ENCODE results near the gene CD58. TPM values are rescaled to one million over a fixed set of nuclear protein-coding genes. Genes with fewer than 3 reads are reported as not detected.

The CD58 gene
- total RNA-seq, 1 experiment from 2014 or later: 5.3 TPM

GRCh38 chr1:116508984-116509980, 61.5 kb downstream of the CD58 start:
- no peak overlapping the region for H3K4me3 Mint-ChIP-seq
- peaks cover 6% of the 10 kb centered on the region for H3K27me3 Mint-ChIP-seq (ENCODE audit: low read depth)
- ATAC-seq (no peak), DNase-seq (ENCODE audit: low spot score) (no peak)
- H3K9me3 Mint-ChIP-seq: peaks cover 16% of the 10 kb centered on the region
- H3K27ac Mint-ChIP-seq: no peak overlapping the region
- POLR2A ChIA-PET: no interaction called here
- H3K36me3 Mint-ChIP-seq: peaks cover 14% of the 10 kb centered on the region
- CTCF ChIA-PET: no interaction called here
- TF ChIP-seq, protein P1, sequence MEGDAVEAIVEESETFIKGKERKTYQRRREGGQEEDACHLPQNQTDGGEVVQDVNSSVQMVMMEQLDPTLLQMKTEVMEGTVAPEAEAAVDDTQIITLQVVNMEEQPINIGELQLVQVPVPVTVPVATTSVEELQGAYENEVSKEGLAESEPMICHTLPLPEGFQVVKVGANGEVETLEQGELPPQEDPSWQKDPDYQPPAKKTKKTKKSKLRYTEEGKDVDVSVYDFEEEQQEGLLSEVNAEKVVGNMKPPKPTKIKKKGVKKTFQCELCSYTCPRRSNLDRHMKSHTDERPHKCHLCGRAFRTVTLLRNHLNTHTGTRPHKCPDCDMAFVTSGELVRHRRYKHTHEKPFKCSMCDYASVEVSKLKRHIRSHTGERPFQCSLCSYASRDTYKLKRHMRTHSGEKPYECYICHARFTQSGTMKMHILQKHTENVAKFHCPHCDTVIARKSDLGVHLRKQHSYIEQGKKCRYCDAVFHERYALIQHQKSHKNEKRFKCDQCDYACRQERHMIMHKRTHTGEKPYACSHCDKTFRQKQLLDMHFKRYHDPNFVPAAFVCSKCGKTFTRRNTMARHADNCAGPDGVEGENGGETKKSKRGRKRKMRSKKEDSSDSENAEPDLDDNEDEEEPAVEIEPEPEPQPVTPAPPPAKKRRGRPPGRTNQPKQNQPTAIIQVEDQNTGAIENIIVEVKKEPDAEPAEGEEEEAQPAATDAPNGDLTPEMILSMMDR (IDR thresholded peaks at IDR 0.05): no peak
- TF ChIP-seq FOXP1 (CRISPR knock-in tag; IDR thresholded peaks at IDR 0.05; ENCODE audit: borderline replicate concordance): no peak
- no peak for TF ChIP-seq RORB (CRISPR knock-in tag; IDR thresholded peaks at IDR 0.05)
- no peak for TF ChIP-seq NFE2L1 (CRISPR knock-in tag; IDR thresholded peaks at IDR 0.05)
- no peak for TF ChIP-seq ZNF317 (CRISPR knock-in tag; IDR thresholded peaks at IDR 0.05; ENCODE audit: borderline replicate concordance, low read depth)
- no peak for TF ChIP-seq ZNF416 (CRISPR knock-in tag; IDR thresholded peaks at IDR 0.05)
- no peak for TF ChIP-seq JAZF1 (CRISPR knock-in tag; IDR thresholded peaks at IDR 0.05)
- no peaks in the 10 kb centered on the region; the same call in 1 of the 2 replicates for H3K4me1 Mint-ChIP-seq

DNA sequence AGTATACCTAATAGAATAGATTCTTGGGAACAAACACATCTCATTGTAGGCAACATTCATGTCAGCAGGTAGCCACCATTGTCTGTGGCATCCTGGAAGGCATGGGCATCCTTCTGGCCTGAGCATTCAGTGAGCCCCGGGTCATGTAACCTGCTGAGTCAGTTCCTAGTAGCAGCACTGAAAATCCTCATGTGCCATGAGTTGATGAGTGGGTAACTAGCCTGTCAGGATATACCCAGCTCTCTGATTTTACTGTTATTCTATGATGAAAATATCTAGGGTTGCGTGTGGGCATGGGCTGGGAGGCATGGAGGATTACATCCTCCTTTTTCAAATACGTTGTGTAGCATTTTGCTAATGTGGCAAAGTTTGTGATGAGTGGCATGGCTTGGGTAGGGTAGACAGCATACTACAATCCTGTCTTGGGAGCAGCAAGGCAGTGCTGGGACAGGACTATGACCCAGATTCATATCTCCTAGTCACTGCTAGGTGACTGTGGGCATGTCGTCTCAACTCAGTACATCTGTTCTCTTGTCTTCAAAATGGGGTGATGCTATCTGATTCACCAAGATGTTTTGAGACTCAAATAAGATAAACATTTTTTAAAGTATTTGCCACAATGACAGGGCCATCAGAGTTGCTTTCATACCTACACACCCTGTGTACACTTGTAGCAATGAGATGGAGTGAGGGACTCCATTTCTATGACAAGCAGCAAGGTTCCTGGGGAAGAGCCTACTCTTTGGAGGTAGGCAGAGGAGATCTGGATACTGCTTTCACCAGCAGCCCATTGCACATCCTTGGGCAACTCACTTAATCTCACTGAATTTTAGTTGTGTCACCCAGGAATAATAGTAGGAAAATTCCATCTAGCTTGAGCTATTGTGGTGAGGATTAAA, 62.5 kb downstream of the CD58 start:
- ChIA-PET CTCF (interaction anchor here (1.1 kb wide), 1 partner anchor 9 kb away, joined by 4 read pairs; no protein-coding TSS in a partner anchor), POLR2A (no interaction called here)
- Mint-ChIP-seq H3K9me3 (peaks cover 16% of the 10 kb centered on the region), H3K27me3 (ENCODE audit: low read depth) (peaks cover 6% of the 10 kb centered on the region), H3K4me1 (no peaks in the 10 kb centered on the region; the same call in 1 of the 2 replicates), H3K27ac (no peak overlapping the region), H3K4me3 (no peak overlapping the region), H3K36me3 (peaks cover 14% of the 10 kb centered on the region)
- TF ChIP-seq ESRRA (CRISPR knock-in tag; IDR thresholded peaks at IDR 0.05; ENCODE audit: borderline replicate concordance) (no peak), ZBTB21 (CRISPR knock-in tag; IDR thresholded peaks at IDR 0.05; ENCODE audit: borderline replicate concordance) (no peak), ZNF263 (CRISPR knock-in tag; IDR thresholded peaks at IDR 0.05; ENCODE audit: low read depth) (no peak), ETV6 (CRISPR knock-in tag; IDR thresholded peaks at IDR 0.05) (no peak), KAT7 (CRISPR knock-in tag; IDR thresholded peaks at IDR 0.05; ENCODE audit: borderline replicate concordance) (no peak), NR1H2 (CRISPR knock-in tag; IDR thresholded peaks at IDR 0.05) (no peak), ZNF396 (CRISPR knock-in tag; IDR thresholded peaks at IDR 0.05; ENCODE audit: borderline replicate concordance) (no peak), ATF1 (CRISPR knock-in tag; IDR thresholded peaks at IDR 0.05) (no peak), ATF3 (CRISPR knock-in tag; conservative IDR thresholded peaks at IDR 0.05) (no peak), TEAD4 (CRISPR knock-in tag; IDR thresholded peaks at IDR 0.05) (no peak), SMAD3 (CRISPR knock-in tag; IDR thresholded peaks at IDR 0.05; ENCODE audit: borderline replicate concordance) (no peak)
- TF ChIP-seq, protein P2, sequence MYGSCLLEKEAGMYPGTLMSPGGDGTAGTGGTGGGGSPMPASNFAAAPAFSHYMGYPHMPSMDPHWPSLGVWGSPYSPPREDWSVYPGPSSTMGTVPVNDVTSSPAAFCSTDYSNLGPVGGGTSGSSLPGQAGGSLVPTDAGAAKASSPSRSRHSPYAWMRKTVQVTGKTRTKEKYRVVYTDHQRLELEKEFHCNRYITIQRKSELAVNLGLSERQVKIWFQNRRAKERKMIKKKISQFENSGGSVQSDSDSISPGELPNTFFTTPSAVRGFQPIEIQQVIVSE (CRISPR knock-in tag; IDR thresholded peaks at IDR 0.05; ENCODE audit: borderline replicate concordance): no peak
- TF ChIP-seq, protein P3, sequence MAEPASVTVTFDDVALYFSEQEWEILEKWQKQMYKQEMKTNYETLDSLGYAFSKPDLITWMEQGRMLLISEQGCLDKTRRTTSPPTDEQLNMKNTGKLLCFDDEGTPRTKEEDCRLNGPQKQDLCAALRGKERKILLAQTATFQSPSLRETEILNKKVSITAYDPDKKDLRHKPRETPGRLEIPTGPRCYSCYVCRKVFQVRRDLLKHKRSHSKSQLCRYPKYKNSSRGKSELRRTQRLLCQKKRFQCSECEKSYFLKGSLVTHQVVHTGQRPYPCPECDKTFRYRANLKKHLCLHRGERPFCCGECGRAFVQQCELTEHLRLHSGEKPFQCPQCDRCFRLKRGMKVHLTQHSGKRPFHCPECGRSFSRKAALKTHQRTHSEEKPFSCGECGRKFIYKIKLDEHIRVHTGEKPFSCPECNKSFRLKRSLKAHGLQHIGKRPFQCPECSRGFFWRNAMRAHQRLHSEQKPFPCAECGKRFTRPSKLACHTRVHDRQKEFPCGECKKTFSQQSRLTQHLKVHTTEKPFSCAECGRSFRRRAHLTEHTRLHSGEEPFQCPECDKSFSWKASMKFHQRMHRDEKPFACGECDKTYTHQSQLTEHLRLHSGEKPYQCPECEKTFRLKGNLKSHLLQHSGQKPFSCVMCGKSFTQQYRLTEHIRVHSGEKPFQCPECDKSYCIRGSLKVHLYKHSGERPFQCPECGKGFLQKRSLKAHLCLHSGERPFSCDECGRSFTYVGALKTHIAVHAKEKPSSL (CRISPR knock-in tag; conservative IDR thresholded peaks at IDR 0.05): no peak
- TF ChIP-seq, protein P4, sequence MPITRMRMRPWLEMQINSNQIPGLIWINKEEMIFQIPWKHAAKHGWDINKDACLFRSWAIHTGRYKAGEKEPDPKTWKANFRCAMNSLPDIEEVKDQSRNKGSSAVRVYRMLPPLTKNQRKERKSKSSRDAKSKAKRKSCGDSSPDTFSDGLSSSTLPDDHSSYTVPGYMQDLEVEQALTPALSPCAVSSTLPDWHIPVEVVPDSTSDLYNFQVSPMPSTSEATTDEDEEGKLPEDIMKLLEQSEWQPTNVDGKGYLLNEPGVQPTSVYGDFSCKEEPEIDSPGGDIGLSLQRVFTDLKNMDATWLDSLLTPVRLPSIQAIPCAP (CRISPR knock-in tag; IDR thresholded peaks at IDR 0.05): no peak
- TF ChIP-seq, protein P5, sequence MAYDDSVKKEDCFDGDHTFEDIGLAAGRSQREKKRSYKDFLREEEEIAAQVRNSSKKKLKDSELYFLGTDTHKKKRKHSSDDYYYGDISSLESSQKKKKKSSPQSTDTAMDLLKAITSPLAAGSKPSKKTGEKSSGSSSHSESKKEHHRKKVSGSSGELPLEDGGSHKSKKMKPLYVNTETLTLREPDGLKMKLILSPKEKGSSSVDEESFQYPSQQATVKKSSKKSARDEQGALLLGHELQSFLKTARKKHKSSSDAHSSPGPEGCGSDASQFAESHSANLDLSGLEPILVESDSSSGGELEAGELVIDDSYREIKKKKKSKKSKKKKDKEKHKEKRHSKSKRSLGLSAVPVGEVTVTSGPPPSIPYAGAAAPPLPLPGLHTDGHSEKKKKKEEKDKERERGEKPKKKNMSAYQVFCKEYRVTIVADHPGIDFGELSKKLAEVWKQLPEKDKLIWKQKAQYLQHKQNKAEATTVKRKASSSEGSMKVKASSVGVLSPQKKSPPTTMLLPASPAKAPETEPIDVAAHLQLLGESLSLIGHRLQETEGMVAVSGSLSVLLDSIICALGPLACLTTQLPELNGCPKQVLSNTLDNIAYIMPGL (CRISPR knock-in tag; IDR thresholded peaks at IDR 0.05): no peak
- ATAC-seq (no peak), DNase-seq (ENCODE audit: low spot score) (no peak)
